CD4-positive, alpha-beta T cell (primary cell): ENCODE results near the gene VPS13A. TPM values are rescaled to one million over a fixed set of nuclear protein-coding genes. Genes with fewer than 3 reads are reported as not detected.

Source experiments
- ATAC-seq: fragments of 200-7000 bp; cut with Tn5 transposase; one replicate; pipeline ENCODE4 v1.10.0; 2022; ENCODE audit warnings: mild to moderate bottlenecking; ENCODE audit not compliant: poor library complexity
- CTCF ChIA-PET: fragments of 350-600 bp; sonication (Branson Sonifier 250); formaldehyde crosslinking; loops from one replicate; lab custom pipeline; 2021; ENCODE audit warnings: antibody characterized with exemption, inconsistent platforms; lab: Charles Lee
- POLR2A ChIA-PET: fragments of 350-600 bp; sonication (Branson Sonifier 250); formaldehyde crosslinking; loops from one replicate; lab custom pipeline; 2021; ENCODE audit warnings: antibody characterized with exemption, inconsistent platforms; lab: Charles Lee
- DNase-seq, 14 experiments: peaks; one replicate each; pipeline ENCODE4 v3.0.0-alpha.2; 2013 to 2020; ENCODE audit warnings: mixed read lengths in 2 of 14
- H3K27ac ChIP-seq, 2 donors: one replicate each; pipeline versions ENCODE4 v1.5.1 to v1.7.0; 2013; ENCODE audit warnings: low read length in 2 of 2, low read depth in 1 of 2, mild to moderate bottlenecking in 1 of 2
- H3K27me3 ChIP-seq, 2 experiments: 1 replicate in 1 of 2; 2 replicates in 1 of 2; pipeline versions ENCODE4 v1.6.1 to v1.7.0; 2013; ENCODE audit warnings: low read length in 2 of 2, control low read depth in 1 of 2, mild to moderate bottlenecking in 1 of 2, moderate library complexity in 1 of 2; ENCODE audit not compliant: insufficient read depth in 2 of 2, control insufficient read depth in 1 of 2
- H3K36me3 ChIP-seq: one replicate; pipeline ENCODE4 v1.6.1; 2013; ENCODE audit warnings: low read length, control low read depth; ENCODE audit not compliant: insufficient read depth
- H3K4me1 ChIP-seq: one replicate; pipeline ENCODE4 v1.6.1; 2013; ENCODE audit warnings: low read length, control low read depth; ENCODE audit not compliant: insufficient read depth
- H3K4me3 ChIP-seq: one replicate; pipeline ENCODE4 v1.5.1; 2013; ENCODE audit warnings: mild to moderate bottlenecking, low read length, moderate library complexity
- H3K9me3 ChIP-seq, 2 experiments: 1 replicate in 1 of 2; 2 replicates in 1 of 2; pipeline versions ENCODE4 v1.6.1 to v1.7.0; 2013; ENCODE audit warnings: low read length in 2 of 2, mild to moderate bottlenecking in 2 of 2, control low read depth in 1 of 2, moderate library complexity in 1 of 2; ENCODE audit not compliant: control insufficient read depth in 1 of 2, insufficient read depth in 1 of 2
- H3K27ac Mint-ChIP-seq: one replicate; pipeline ENCODE4 v1.8.0; 2020; ENCODE audit warnings: mixed read lengths
- H3K27me3 Mint-ChIP-seq: one replicate; pipeline ENCODE4 v1.8.0; 2021; ENCODE audit warnings: mixed read lengths
- H3K36me3 Mint-ChIP-seq: one replicate; pipeline ENCODE4 v1.8.0; 2021; ENCODE audit warnings: low read depth, mixed read lengths
- H3K4me1 Mint-ChIP-seq: one replicate; pipeline ENCODE4 v1.8.0; 2021; ENCODE audit warnings: low read depth, mixed read lengths
- H3K4me3 Mint-ChIP-seq: one replicate; pipeline ENCODE4 v1.8.0; 2020; ENCODE audit warnings: mild to moderate bottlenecking, mixed read lengths
- H3K9me3 Mint-ChIP-seq: one replicate; pipeline ENCODE4 v1.8.0; 2020; ENCODE audit warnings: mixed read lengths
- intact Hi-C, 2 experiments: fragments of 100-400 bp; cut with DNase I in 1 of 2; cut with micrococcal nuclease in 1 of 2; formaldehyde crosslinking; loops; one replicate each; pipeline versions ENCODE4 v1.15.1 to v1.9.0; 2023 to 2025; cut with DNase I, micrococcal nuclease
- total RNA-seq, 174 experiments: library from RNA in 2 of 174; stranded (reverse) in 2 of 174; gene quantifications; one replicate each; pipeline ENCODE4 v1.2.3 and lab custom pipeline; 2021 to 2026
- TF ChIP-seq, protein P1 (sequence below): fragments of 200-600 bp; IDR thresholded peaks from one replicate; pipeline ENCODE4 v1.8.0; 2022; ENCODE audit warnings: antibody characterized with exemption, mild to moderate bottlenecking

VPS13A gene
- total RNA-seq, 2 experiments from 2014 or later = 37.3 to 41.1 TPM

DNA sequence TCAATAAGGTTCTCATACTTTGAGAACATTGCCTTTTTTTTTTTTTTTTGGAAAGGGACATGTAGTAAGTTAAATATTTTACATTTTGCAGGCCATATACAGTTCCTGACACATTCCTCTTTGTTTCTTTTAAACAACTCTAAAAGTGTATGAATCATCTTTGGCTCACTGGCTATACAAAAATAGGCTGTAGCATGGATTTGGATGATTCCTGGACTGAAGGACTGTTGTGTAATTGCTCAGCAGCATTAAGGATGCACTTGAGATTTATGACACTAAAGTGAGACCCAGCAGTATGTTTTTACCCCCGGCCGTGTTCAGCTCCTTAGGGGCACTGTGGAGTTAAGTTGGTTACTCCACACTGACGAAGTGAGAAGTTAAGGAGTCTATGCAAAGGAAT lies 41.3 kb downstream of the VPS13A start:
- TF ChIP-seq, protein P1, sequence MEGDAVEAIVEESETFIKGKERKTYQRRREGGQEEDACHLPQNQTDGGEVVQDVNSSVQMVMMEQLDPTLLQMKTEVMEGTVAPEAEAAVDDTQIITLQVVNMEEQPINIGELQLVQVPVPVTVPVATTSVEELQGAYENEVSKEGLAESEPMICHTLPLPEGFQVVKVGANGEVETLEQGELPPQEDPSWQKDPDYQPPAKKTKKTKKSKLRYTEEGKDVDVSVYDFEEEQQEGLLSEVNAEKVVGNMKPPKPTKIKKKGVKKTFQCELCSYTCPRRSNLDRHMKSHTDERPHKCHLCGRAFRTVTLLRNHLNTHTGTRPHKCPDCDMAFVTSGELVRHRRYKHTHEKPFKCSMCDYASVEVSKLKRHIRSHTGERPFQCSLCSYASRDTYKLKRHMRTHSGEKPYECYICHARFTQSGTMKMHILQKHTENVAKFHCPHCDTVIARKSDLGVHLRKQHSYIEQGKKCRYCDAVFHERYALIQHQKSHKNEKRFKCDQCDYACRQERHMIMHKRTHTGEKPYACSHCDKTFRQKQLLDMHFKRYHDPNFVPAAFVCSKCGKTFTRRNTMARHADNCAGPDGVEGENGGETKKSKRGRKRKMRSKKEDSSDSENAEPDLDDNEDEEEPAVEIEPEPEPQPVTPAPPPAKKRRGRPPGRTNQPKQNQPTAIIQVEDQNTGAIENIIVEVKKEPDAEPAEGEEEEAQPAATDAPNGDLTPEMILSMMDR = no peak
- Histone ChIP-seq H3K36me3 (peaks cover 26% of the 10 kb centered on the region), H3K27ac (no peak overlapping the region), H3K27me3 (no peaks in the 10 kb centered on the region), H3K4me3 (no peak overlapping the region), H3K9me3 (no peaks in the 10 kb centered on the region), H3K4me1 (no peaks in the 10 kb centered on the region)
- no peaks in the 10 kb centered on the region for H3K4me1 Mint-ChIP-seq
- CTCF ChIA-PET = no interaction called here
- POLR2A ChIA-PET = no interaction called here
- no peak for ATAC-seq
- intact Hi-C loops = loop anchor here (5.0 kb wide), 2 partner anchors 41 to 46 kb away; partner anchors contain the start of gene VPS13A (in 1 of the 2)
- H3K4me3 Mint-ChIP-seq = no peak overlapping the region
- no peak for DNase-seq
- no peaks in the 10 kb centered on the region for H3K27me3 Mint-ChIP-seq
- no peak overlapping the region for H3K27ac Mint-ChIP-seq
- peaks cover 76% of the 10 kb centered on the region for H3K36me3 Mint-ChIP-seq
- no peaks in the 10 kb centered on the region for H3K9me3 Mint-ChIP-seq

DNA sequence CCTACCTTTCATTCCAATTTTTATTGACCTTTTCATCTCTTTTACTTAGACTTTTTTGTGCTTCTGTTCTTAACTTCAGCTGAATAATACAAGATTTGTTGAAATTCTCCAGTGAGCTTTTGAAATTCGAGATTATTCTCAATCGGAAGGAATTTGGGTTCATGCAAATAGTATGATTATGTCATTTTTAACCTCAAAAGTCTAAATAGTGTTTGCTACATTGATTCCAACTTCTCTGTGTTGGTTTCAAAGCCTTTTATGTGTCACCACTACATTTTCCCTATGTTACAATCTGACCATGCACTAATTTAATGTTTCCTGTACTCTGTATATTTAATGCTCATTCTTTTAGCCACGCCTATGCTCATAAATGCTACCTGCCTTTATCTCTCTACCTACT lies 44.1 kb downstream of the VPS13A start:
- DNase-seq (no peak), ATAC-seq (no peak)
- no peaks in the 10 kb centered on the region for H3K9me3 Mint-ChIP-seq
- POLR2A ChIA-PET = no interaction called here
- H3K27ac ChIP-seq = no peak overlapping the region
- no peaks in the 10 kb centered on the region for H3K9me3 ChIP-seq
- H3K4me3 ChIP-seq = no peak overlapping the region
- H3K4me1 ChIP-seq = no peaks in the 10 kb centered on the region
- no peaks in the 10 kb centered on the region for H3K27me3 Mint-ChIP-seq
- TF ChIP-seq, protein P1 = no peak
- H3K27me3 ChIP-seq = no peaks in the 10 kb centered on the region
- H3K27ac Mint-ChIP-seq = no peak overlapping the region
- intact Hi-C loops = no loop called here
- H3K36me3 Mint-ChIP-seq = peaks cover 80% of the 10 kb centered on the region
- CTCF ChIA-PET = no interaction called here
- H3K4me1 Mint-ChIP-seq = no peaks in the 10 kb centered on the region
- peaks cover 25% of the 10 kb centered on the region for H3K36me3 ChIP-seq
- H3K4me3 Mint-ChIP-seq = no peak overlapping the region

DNA sequence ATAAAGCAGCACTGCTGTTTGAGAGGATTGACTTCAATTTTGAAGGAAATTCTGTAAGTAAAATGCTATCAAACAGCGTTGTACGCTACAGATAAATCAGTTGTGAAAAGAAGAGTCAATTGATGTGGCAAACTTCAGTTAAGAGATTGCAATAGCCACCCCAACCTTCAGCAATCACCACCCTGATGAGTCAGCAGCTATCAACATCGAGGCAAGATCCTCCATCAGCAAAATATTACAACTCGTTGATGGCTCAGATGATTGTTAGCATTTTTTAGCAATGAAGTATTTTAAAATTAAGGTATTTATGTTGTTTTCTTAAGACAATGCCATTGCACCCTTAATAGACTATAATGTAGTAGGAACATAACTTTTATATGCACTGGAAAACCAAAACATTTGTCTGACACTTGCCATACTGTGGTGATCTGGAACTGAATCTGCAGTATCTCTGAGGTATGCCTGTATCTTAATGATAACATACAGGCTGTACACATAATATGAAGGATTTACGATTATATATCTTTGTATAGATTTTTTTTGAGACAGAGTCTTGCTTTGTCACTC lies 47.5 kb downstream of the VPS13A start:
- Mint-ChIP-seq H3K27ac (no peak overlapping the region), H3K9me3 (no peaks in the 10 kb centered on the region), H3K4me3 (no peak overlapping the region), H3K4me1 (no peaks in the 10 kb centered on the region), H3K36me3 (peaks cover 83% of the 10 kb centered on the region), H3K27me3 (no peaks in the 10 kb centered on the region)
- DNase-seq (no peak), ATAC-seq (no peak)
- no peak overlapping the region for H3K4me3 ChIP-seq
- no peaks in the 10 kb centered on the region for H3K9me3 ChIP-seq
- POLR2A ChIA-PET = no interaction called here
- H3K27ac ChIP-seq = no peak overlapping the region
- H3K27me3 ChIP-seq = no peaks in the 10 kb centered on the region
- TF ChIP-seq, protein P1 = no peak
- CTCF ChIA-PET = no interaction called here
- intact Hi-C loops = no loop called here
- peaks cover 42% of the 10 kb centered on the region for H3K36me3 ChIP-seq
- no peaks in the 10 kb centered on the region for H3K4me1 ChIP-seq
